Activated CD4-positive, alpha-beta T cell treated with anti-CD3 and anti-CD28 coated beads, Interleukin-2, amount 50 U/mL, for 1 hour (primary cell): ENCODE data around the gene BAK1.
A peak's percentile ranks its signal among the peaks of the same experiment; 100 is the strongest.
"Not testable (repeated sequence)": the region's sequence is repeated elsewhere in the genome, so short reads cannot be mapped to it uniquely, and the experiment has no call there.

Experiments
- DNase-seq: peaks from one replicate; pipeline ENCODE4 v3.0.0-alpha.2; 2020

BAK1 gene

GRCh38 chr6:33585403-33586107 lies 5.5 kb upstream of the BAK1 start:
- DNase-seq: peak; percentile 79

GRCh38 chr6:33584700-33585402 lies 4.8 kb upstream of the BAK1 start:
- no peak for DNase-seq

- DNase-seq: no peak
Measured at GRCh38 chr6:33583591-33584155, 3.6 kb upstream of the BAK1 start.

- no peak for DNase-seq
Measured at GRCh38 chr6:33581186-33581585, 1.1 kb upstream of the BAK1 start.

GRCh38 chr6:33578588-33579011 lies 1.5 kb downstream of the BAK1 start:
- peak; percentile 35 for DNase-seq

GRCh38 chr6:33578164-33578563 lies 1.9 kb downstream of the BAK1 start:
- DNase-seq: no peak

GRCh38 chr6:33577718-33578117 lies 2.4 kb downstream of the BAK1 start:
- no peak for DNase-seq

- no peak for DNase-seq
Measured at GRCh38 chr6:33577106-33577535, 3.0 kb downstream of the BAK1 start.

- no peak for DNase-seq
Measured at GRCh38 chr6:33576668-33577067, 3.4 kb downstream of the BAK1 start.

GRCh38 chr6:33575211-33575610 lies 4.9 kb downstream of the BAK1 start:
- no peak for DNase-seq

- no peak for DNase-seq
Measured at GRCh38 chr6:33571637-33572316, 8.3 kb downstream of the BAK1 start.

GRCh38 chr6:33570806-33571636 lies 9.1 kb downstream of the BAK1 start:
- DNase-seq: peak; percentile 90

GRCh38 chr6:33568826-33569570 lies 11.1 kb downstream of the BAK1 start:
- DNase-seq: no peak

- DNase-seq: no peak
Measured at GRCh38 chr6:33567836-33568235, 12.2 kb downstream of the BAK1 start.

GRCh38 chr6:33566182-33567084 lies 13.6 kb downstream of the BAK1 start:
- no peak for DNase-seq

- DNase-seq: no peak
Measured at GRCh38 chr6:33558801-33559200, 21.3 kb downstream of the BAK1 start.

GRCh38 chr6:33557376-33557775 lies 22.7 kb downstream of the BAK1 start:
- DNase-seq: no peak

- not testable (repeated sequence) for DNase-seq
Measured at GRCh38 chr6:33552883-33553282, 27.2 kb downstream of the BAK1 start.

- DNase-seq: no peak
Measured at GRCh38 chr6:33552252-33552651, 27.8 kb downstream of the BAK1 start.

GRCh38 chr6:33551538-33551937 lies 28.5 kb downstream of the BAK1 start:
- no peak for DNase-seq

- DNase-seq: no peak
Measured at GRCh38 chr6:33549896-33550295, 30.2 kb downstream of the BAK1 start.
